Right ventricle myocardium superior (tissue), 1 donor: ENCODE data around the gene TACR3. TPM values are rescaled to one million over a fixed set of nuclear protein-coding genes. Genes with fewer than 3 reads are reported as not detected.
"Not testable (repeated sequence)": the region's sequence is repeated elsewhere in the genome, so short reads cannot be mapped to it uniquely, and the experiment has no call there.

Source experiments
- ATAC-seq: fragments of 200-7000 bp; cut with Tn5 transposase; one replicate; pipeline ENCODE4 v1.9.1; 2020; ENCODE audit warnings: mild to moderate bottlenecking; ENCODE audit not compliant: poor library complexity
- DNase-seq: peaks from one replicate; pipeline ENCODE4 v3.0.0-alpha.2; 2020
- intact Hi-C: fragments of 100-400 bp; cut with DNase I; formaldehyde crosslinking; loops from one replicate; pipeline ENCODE4 v1.11.2; 2022
- total RNA-seq: library from RNA; stranded (reverse); fragmentation: NEBNext Ultra II Directional; extraction: Animal tissue kit (Norgen Biotek cat#: 25700); gene quantifications from one replicate; pipeline ENCODE4 v1.2.1, GENCODE V29; 2021
- donor health status: DM: no; HTN: yes; CAD: no; lungs with severe emphysema.

Gene TACR3
- total RNA-seq, 1 donor from 2014 or later, result not detected

DNA sequence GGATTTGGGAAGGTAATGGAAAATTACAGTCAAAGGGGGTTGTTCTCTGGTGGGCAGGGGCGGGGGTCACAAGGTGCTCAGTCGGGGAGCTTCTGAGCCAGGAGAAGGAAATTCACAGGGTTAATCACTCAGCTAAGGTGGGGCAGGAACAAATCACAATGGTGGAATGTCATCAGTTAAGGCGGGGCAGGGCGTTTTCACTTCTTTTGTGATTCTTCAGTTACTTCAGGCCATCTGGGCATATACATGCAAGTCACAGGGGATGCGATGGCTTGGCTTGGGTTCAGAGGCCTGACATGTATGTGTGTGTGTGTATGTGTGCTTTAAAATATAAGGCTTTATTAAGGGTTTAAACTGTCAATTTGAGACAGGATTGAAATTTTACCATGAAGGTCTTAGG is 160.6 kb downstream of the TACR3 start:
- ATAC-seq, DNase-seq, intact Hi-C loops: not testable (repeated sequence)
